MM.1S (cell line): ENCODE measurements around the gene KBTBD3.

Experiments
- EZH2 ChIP-seq: fragments of 300-600 bp; sonication (generic); optimal IDR thresholded peaks from 2 replicates; pipeline ENCODE3; 2017; ENCODE audit warnings: low read depth, mild to moderate bottlenecking, antibody characterized with exemption, low read length, mixed read lengths
- TF ChIP-seq, protein P1 (sequence below): fragments of 300-600 bp; sonication (generic); IDR thresholded peaks from 2 replicates; pipeline ENCODE4 v1.5.1; 2016; ENCODE audit warnings: antibody characterized with exemption, low read length, mixed read lengths

DNA sequence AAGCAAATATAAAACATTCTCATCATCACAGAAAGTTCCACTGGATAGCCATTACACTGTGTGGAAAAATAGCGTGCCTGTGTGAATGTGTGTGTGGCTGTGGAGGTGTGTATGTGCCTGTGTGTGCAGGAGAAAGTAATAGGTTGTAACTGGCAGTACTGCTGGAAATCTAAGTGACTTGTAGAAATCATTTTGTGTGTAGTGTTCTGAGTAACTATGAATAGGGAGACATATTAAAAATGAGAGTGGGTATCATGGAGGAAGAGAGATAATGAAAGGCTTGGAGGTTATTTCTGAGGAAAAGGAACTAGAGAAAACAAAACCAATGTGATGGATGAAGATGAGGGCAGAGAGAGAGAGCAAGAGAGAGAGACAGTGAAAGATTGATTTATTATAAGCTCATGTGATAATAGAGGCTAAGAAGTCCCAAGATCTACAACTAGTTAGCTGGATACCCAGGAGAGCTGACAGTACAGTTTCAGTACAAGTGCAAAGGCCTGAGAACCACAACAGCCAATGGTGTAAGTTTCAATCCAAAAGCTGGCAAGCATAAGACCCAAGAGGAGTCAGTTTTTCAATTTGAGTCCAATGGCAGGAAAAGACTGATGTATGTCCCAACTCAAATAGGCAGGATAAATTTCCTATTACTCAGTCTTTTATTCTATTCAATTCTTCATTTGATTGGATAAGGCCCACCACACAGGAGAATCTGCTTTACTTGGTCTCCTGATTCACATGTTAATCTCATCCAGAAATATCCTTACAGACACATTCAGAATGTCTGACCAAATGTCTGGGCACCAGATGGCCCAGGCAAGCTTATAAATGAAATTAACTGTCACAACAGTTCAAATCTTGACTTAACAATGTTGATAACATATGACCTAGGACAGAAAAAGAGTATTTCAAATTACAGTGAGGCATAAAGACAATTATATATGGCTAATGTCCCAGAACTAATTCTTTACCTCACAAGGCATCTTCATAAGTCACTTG, 14.9 kb downstream of the KBTBD3 start:
- TF ChIP-seq, protein P1, sequence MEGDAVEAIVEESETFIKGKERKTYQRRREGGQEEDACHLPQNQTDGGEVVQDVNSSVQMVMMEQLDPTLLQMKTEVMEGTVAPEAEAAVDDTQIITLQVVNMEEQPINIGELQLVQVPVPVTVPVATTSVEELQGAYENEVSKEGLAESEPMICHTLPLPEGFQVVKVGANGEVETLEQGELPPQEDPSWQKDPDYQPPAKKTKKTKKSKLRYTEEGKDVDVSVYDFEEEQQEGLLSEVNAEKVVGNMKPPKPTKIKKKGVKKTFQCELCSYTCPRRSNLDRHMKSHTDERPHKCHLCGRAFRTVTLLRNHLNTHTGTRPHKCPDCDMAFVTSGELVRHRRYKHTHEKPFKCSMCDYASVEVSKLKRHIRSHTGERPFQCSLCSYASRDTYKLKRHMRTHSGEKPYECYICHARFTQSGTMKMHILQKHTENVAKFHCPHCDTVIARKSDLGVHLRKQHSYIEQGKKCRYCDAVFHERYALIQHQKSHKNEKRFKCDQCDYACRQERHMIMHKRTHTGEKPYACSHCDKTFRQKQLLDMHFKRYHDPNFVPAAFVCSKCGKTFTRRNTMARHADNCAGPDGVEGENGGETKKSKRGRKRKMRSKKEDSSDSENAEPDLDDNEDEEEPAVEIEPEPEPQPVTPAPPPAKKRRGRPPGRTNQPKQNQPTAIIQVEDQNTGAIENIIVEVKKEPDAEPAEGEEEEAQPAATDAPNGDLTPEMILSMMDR, result no peak
- no peak for TF ChIP-seq EZH2
